Measurements from ENCODE around the gene CDH13. TPM values are rescaled to one million over a fixed set of nuclear protein-coding genes. Genes with fewer than 3 reads are reported as not detected.

Gene CDH13
- total RNA-seq, 1 donor: 102 TPM

DNA sequence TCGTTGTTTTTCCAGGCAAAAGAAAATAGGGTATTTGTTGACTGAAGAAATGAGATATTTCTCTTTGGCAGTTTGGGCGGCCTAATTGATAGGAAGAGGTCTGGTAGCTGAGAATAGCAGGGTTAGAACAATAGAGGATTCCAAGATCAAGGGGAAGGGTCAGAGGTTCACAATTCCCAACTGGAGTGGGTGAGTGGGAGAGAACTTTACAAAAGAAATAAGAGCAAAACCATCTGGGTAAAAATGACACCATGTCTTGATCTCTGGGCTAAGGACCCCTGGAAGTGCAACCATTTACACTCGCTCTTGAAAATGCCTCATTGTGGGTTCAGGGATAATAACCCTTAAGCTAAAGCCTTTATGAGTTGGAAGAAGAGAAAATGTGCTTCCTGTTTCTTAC, 180.5 kb downstream of the CDH13 start:
- Histone ChIP-seq H3K36me3 (ENCODE audit: insufficient read depth, low read length) (no peaks in the 10 kb centered on the region), H3K9me3 (ENCODE audit: low read depth, low read length) (no peaks in the 10 kb centered on the region), H3K27ac (ENCODE audit: low read depth, low read length) (no peak overlapping the region), H3K4me3 (ENCODE audit: insufficient read depth, low read length) (no peak overlapping the region), H3K4me1 (ENCODE audit: insufficient read depth, low read length) (peaks cover 2% of the 10 kb centered on the region), H3K4me2 (ENCODE audit: insufficient read depth, low read length) (no peak overlapping the region), H4K20me1 (ENCODE audit: insufficient read depth, low read length) (no peaks in the 10 kb centered on the region), H3K79me2 (ENCODE audit: insufficient read depth, low read length) (no peaks in the 10 kb centered on the region), H3K27me3 (ENCODE audit: insufficient read depth, low read length) (no peaks in the 10 kb centered on the region), H2AFZ (ENCODE audit: low read length) (no peak overlapping the region)
- TF ChIP-seq, protein P1, sequence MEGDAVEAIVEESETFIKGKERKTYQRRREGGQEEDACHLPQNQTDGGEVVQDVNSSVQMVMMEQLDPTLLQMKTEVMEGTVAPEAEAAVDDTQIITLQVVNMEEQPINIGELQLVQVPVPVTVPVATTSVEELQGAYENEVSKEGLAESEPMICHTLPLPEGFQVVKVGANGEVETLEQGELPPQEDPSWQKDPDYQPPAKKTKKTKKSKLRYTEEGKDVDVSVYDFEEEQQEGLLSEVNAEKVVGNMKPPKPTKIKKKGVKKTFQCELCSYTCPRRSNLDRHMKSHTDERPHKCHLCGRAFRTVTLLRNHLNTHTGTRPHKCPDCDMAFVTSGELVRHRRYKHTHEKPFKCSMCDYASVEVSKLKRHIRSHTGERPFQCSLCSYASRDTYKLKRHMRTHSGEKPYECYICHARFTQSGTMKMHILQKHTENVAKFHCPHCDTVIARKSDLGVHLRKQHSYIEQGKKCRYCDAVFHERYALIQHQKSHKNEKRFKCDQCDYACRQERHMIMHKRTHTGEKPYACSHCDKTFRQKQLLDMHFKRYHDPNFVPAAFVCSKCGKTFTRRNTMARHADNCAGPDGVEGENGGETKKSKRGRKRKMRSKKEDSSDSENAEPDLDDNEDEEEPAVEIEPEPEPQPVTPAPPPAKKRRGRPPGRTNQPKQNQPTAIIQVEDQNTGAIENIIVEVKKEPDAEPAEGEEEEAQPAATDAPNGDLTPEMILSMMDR (IDR thresholded peaks at IDR 0.05; ENCODE audit: extremely low read depth, low read depth, low read length): no peak
- no peak for DNase-seq (ENCODE audit: insufficient read length, low spot score, missing footprints)

DNA sequence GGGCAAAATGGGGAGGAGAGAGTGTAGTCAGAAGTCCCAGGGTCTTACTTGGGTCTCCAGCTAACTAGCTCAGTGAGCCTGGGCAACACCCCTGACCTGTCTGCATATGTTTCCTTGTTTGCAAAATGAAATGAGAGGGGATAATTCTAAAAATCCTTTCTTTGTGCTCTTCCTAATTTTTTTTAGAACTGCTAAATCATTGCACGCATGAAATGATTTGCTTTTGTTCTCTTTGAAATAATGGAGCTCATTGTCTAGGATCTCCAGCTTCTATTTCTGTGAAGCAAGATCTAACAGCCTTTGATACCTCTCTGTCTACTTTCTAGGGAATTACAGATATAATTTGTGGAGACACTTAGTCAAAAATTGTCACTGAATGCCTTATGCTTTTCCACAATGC, 181.3 kb downstream of the CDH13 start:
- TF ChIP-seq, protein P1 (IDR thresholded peaks at IDR 0.05; ENCODE audit: extremely low read depth, low read depth, low read length): no peak
- H3K9me3 ChIP-seq (ENCODE audit: low read depth, low read length): no peaks in the 10 kb centered on the region
- no peak overlapping the region for H3K4me3 ChIP-seq (ENCODE audit: insufficient read depth, low read length)
- H2AFZ ChIP-seq (ENCODE audit: low read length): no peak overlapping the region
- peaks cover 2% of the 10 kb centered on the region for H3K4me1 ChIP-seq (ENCODE audit: insufficient read depth, low read length)
- DNase-seq (ENCODE audit: insufficient read length, low spot score, missing footprints): no peak
- no peak overlapping the region for H3K4me2 ChIP-seq (ENCODE audit: insufficient read depth, low read length)
- no peak overlapping the region for H3K27ac ChIP-seq (ENCODE audit: low read depth, low read length)
- H3K36me3 ChIP-seq (ENCODE audit: insufficient read depth, low read length): no peaks in the 10 kb centered on the region
- no peaks in the 10 kb centered on the region for H3K79me2 ChIP-seq (ENCODE audit: insufficient read depth, low read length)
- H3K27me3 ChIP-seq (ENCODE audit: insufficient read depth, low read length): no peaks in the 10 kb centered on the region
- no peaks in the 10 kb centered on the region for H4K20me1 ChIP-seq (ENCODE audit: insufficient read depth, low read length)

DNA sequence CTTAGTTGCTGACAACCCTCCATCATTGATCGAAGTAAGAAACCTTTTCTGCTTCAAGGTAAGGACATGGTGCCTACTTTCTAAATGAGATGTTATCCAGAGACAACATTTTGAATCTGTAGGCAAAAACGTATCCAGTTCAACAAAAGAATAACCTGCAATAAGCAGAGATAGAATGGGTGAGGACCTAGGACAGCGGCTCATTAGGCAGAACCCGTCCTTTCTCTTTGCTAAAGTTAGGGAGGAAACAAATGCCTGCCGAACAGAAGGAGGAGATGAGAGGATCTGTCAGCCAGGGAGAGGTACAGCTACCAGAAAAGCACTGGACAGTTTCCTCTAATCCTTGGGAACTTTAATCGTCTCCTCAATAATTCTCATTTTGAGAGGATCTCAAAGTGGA, 183.3 kb downstream of the CDH13 start:
- no peak overlapping the region for H3K4me2 ChIP-seq (ENCODE audit: insufficient read depth, low read length)
- no peaks in the 10 kb centered on the region for H4K20me1 ChIP-seq (ENCODE audit: insufficient read depth, low read length)
- DNase-seq (ENCODE audit: insufficient read length, low spot score, missing footprints): no peak
- H3K4me3 ChIP-seq (ENCODE audit: insufficient read depth, low read length): no peak overlapping the region
- H3K9me3 ChIP-seq (ENCODE audit: low read depth, low read length): no peaks in the 10 kb centered on the region
- H3K27me3 ChIP-seq (ENCODE audit: insufficient read depth, low read length): no peaks in the 10 kb centered on the region
- no peak overlapping the region for H3K27ac ChIP-seq (ENCODE audit: low read depth, low read length)
- no peaks in the 10 kb centered on the region for H3K36me3 ChIP-seq (ENCODE audit: insufficient read depth, low read length)
- H2AFZ ChIP-seq (ENCODE audit: low read length): no peak overlapping the region
- peaks cover 2% of the 10 kb centered on the region for H3K4me1 ChIP-seq (ENCODE audit: insufficient read depth, low read length)
- TF ChIP-seq, protein P1 (IDR thresholded peaks at IDR 0.05; ENCODE audit: extremely low read depth, low read depth, low read length): no peak
- H3K79me2 ChIP-seq (ENCODE audit: insufficient read depth, low read length): no peaks in the 10 kb centered on the region

DNA sequence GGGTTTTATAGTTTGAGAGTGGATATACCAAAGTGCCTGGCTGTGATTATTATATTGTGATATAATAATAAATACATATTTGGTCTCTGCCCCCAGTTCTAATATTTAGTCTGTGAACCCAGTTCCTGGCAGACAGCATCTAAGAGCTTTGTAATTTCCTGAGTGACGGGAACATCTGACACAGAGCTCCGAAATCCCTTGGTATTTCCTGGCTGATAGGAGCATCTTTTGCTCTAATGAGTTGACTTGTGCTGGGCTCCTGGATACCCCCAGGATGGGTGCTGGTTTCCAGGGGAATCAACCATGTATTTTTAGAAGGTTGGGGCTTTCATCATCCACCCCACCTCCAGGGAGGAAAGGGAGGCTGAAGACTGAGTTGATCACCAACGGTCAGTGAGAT, 187.3 kb downstream of the CDH13 start:
- Histone ChIP-seq H3K27me3 (ENCODE audit: insufficient read depth, low read length) (no peaks in the 10 kb centered on the region), H3K27ac (ENCODE audit: low read depth, low read length) (no peak overlapping the region), H4K20me1 (ENCODE audit: insufficient read depth, low read length) (no peaks in the 10 kb centered on the region), H3K4me2 (ENCODE audit: insufficient read depth, low read length) (no peak overlapping the region), H3K36me3 (ENCODE audit: insufficient read depth, low read length) (no peaks in the 10 kb centered on the region), H3K4me1 (ENCODE audit: insufficient read depth, low read length) (no peaks in the 10 kb centered on the region), H2AFZ (ENCODE audit: low read length) (no peak overlapping the region), H3K4me3 (ENCODE audit: insufficient read depth, low read length) (no peak overlapping the region), H3K9me3 (ENCODE audit: low read depth, low read length) (no peaks in the 10 kb centered on the region), H3K79me2 (ENCODE audit: insufficient read depth, low read length) (no peaks in the 10 kb centered on the region)
- TF ChIP-seq, protein P1 (IDR thresholded peaks at IDR 0.05; ENCODE audit: extremely low read depth, low read depth, low read length): no peak
- no peak for DNase-seq (ENCODE audit: insufficient read length, low spot score, missing footprints)
